Activated CD4-positive, alpha-beta T cell treated with anti-CD3 and anti-CD28 coated beads for 1 hour (primary cell): Measurements from ENCODE around the gene CNTN1.

Source experiments
- DNase-seq: peaks from one replicate; pipeline ENCODE4 v3.0.0-alpha.2; 2020

The CNTN1 gene

DNA sequence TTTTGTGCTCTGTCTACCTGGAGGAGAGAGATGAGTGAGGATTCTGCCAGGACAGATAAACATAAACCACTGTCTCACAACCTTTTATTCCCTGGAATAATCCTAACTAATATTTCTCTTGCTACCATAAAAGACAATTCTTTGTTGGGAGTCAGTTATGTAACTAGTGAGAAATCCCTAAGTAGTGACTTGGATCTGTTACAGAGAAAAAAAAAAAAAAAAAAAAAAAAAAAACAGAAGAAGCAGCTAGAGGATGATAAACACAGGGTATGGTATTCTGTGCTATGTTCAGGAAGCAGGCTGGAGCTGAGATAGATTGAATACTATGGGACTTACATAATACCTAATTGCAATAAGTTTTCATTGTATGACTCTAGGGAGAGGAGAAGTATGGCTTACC, 178.7 kb downstream of the CNTN1 start:
- no peak for DNase-seq

DNA sequence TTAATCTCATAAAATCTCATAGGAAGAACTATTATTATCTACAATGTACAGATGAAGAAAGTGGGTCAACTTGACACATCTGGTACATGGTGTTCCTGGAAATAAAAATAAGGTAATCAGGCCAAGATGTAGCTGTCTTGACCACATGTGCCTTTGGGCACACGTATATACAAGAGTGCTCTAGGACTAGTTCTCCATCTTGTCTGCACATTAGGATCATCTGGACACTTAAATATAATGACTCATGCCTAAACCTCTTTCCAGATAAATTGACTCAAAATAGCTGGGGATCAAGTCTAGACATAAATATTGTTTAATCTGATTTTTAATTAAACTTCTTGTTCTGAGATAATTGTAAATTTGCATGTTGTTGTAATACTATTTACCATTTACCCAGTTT, 182.6 kb downstream of the CNTN1 start:
- no peak for DNase-seq

DNA sequence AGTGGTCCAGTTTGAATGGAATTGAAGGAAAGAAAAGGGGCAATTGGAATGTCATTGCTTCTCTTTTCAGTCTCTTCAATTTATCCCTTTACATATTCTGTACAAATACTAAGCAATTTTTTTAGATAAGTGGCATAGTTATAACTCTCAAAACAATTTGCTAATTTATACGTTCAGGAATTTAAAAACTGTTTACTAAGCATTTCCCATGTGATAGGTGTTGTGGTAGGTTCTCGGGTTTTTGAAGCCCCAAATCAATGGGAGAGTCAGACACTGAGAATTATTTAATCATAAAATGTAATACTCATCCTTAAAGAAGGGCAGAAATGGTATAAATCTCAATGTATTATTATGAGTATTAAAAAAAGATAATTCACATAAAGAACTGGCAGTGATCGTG, 197.1 kb downstream of the CNTN1 start:
- no peak for DNase-seq

DNA sequence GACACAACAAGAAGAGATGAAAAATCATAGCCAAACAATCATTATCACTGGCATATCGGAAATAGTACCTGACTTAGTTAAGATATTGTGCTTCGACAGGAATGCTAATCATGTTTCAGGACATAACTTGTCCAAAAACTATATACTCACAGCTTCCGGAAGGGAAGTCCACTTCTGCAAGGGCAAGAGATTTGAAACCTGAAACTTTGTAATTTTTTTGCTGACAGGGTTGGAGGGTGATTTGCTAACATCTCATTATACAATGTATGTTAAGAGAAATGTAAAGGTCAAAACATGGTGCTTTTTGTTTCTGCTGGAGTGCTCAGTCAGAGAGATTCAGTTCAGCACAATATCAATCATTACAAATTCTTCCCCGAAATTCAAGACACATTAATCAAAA, 200.3 kb downstream of the CNTN1 start:
- DNase-seq = no peak

DNA sequence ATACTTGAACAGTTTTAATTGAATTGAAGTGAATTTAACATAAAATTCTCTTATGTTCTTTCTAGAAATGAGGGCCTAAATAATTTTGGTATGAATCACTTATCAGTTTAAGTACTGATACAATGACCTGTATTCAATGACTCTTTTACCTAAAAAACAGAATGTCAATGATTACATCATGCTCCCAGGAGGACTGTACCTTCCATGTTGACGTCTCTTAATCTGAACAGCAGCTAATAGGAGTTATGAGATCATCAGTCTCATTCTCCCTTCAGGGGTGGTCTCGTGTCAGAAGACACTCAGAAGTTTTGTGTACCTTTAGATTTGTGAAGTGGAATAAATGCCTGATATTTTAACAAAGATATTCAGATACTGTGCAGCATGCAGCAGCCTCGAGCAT, 206.3 kb downstream of the CNTN1 start:
- no peak for DNase-seq

DNA sequence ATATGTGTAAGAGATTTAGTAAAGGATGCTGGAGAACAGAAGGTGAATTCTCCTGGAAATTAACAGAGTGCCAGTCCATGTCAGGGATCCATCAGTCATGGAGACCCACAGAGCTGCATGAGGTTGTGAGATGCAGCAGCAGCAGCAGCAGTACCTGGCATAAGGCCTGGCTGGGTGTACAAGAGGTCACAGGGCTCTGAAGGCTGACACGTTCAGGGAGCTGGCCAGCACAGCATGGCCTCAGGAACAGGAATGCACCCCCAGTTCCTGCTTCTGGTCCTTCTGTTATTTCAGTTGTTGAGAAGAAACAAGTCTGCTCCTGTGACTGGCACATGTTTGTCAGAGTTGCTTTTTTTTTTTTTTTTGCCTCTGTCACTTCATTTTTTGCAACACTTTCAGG, 210.8 kb downstream of the CNTN1 start:
- DNase-seq = no peak

DNA sequence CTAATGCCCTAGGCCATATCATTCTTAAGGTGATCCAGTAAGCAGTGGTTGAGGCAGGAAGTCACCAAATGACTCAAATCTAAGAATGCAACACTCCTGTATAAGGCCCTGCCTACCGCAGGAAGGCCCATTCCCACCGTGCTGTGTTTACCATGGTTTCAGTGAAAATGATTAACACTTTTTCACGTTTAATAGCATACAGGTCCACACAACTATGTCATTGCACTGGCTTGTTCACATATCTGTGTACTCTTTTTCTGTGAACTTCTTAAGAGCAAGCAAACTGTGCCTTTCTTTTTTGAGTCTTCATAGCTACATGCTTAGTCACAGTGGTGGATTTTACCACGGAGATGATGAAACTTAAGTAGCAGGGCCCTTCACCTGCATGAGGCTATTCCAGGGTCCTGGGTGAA, 214.9 kb downstream of the CNTN1 start:
- DNase-seq = no peak

DNA sequence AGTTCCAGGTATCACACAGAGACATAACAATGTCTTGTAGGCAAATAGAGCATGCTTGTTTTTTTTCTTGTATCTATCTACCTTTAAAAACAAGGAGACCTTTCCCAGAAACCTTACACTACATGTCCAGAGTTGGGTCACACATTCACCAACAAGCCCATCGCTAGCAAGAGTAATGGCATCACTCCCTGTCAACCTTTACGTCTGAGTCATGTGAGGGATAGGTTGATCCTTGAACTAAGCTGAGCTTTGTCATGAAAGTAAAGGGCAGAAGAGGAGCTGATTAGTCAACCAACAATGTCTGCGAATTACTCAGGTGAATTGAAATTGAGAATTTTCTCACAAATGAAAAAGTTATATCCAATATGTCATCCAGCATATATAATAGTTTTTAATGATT, 219.4 kb downstream of the CNTN1 start:
- DNase-seq = no peak

DNA sequence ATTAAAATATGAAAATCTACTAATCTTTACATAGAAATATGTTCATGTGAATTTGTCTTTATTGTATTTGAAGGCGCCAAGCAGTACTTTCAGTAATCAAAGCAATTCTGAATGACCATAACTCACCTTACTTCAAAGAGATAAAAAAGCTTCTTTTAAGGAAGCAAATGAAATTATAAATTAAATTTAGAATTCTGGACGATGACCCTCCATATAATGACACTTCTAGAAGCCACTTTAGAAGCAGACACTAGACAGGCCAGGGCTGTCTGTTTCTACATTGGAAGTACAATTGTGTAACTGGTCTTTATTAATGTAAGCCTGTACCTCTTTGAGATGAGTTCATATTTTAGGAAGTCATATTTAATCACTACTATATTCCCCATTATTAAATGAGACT, 222.9 kb downstream of the CNTN1 start:
- no peak for DNase-seq

DNA sequence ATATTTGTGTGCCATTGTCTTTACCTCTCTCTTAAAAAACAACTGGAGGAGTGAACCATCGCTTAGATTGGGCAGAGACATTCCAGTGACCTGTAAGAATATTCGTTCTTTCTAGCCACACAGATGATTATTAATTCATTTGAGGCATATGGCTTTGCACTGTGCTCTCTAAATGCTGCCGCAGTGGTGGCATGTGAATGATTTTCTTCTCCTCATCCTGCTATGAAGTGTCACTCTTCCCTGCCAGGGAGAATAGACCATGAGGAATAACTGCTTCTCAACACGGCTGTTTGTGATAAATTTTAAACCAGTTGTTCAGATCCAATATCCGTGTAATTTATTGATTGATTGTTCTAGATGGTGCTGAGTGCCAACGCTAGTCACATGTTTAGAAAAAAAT, 225.3 kb downstream of the CNTN1 start:
- DNase-seq = no peak

DNA sequence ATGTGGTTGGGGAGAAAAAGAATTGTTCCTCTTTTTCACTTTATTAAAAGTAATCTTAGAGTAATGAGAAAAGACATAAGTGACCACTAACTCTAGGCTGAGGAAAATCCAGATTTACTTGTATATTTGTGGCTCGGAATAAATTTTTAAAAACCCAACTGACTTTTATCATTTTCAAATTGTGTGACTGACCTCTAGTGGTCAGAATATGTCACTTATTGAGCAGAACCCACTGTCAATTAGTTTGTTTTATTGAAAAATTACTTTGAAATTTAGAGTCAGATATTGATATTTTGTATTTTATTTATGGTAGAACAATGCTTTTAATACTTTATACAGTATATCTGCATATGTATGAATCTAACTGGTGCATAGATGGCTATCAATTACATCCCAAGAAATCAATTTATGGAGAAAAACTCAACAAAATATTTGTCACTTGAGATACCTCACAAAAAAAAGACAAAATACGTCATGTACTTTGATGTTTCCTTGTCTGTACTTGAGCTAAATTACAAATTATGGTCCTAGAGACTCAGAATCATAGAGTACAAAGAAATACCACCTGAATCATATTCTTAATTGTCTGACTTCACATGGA, 229.4 kb downstream of the CNTN1 start:
- DNase-seq = no peak

DNA sequence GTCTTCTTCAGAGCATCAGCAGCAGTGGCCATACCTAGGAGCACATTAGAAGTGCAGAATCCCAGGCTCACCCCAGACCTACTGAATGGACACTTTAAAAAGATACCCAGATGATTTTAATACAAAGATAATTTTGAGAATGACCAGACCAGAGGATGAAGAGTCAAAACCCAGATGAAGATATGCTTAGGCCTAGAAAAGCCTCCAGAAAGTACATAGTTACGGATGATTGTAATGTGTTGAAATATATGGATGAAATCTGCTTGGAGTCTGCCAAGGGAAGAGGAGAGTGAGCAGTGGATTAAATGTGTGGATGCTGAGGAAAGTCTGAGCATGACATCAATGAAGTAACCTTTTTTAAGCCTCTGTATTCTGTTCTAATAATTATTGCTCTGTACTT, 245.7 kb downstream of the CNTN1 start:
- DNase-seq = no peak

DNA sequence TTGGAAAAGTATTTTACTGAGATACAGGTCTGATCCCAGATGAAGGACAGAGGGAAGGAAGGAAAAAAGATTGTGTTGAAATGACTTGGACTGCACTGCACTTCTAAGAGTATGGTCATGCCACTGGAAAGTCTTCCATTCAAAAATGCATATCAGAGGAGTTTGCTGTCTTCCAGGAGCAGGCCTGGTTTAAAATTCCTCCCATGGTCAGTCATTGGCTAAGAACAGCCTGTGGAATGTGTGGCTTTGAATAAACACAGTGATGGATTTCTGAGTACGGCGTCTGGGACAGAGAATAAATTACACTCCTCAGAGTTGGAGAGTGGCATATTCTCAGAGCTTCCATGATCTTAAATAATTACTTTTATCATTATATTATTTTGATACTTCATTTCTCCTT, 250.1 kb downstream of the CNTN1 start:
- DNase-seq = no peak

DNA sequence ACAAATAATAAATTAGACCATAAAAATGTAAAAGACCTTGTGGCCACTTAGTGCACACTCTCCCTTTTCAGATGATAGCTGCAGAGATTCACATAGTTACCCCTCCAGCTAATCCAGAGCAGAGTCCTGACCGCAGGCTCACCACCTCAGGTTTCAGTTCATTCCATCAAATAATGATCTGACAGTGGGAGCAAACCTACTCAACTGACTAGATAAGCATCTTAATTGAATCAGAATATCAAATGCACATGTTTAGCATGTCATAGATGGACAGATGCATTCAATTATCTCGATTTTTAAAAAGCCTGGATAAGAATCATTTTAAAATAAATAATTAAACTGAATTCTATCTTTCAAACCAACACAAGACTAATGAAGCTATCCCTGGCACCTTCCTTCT, 253.5 kb downstream of the CNTN1 start:
- DNase-seq = no peak

DNA sequence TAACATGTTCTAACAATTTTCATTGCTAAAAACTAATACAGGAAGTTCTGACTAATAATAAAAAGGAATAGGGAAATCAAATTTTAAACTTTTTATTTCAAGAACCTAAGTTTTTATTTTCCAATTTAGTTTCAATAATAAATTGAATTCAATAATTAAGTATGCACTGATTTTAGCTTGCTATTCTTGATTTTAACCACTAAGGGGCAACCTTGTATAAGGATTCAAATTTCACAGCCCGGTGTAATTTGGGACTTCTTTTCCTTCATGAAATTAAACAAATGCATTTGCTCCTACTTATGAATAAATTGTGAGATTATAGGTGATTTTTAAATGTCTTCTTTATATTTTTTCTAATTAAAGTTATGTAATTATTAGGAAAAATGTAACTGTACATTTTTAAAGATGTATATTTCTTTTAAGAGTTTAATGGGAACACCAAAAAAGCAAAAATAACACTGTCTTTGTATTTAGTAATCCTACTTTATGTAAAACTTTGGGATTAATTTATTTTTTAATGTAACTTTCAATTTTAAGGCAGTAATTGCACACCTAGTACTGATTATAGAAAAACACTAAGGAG, 254.5 kb downstream of the CNTN1 start:
- DNase-seq = no peak

DNA sequence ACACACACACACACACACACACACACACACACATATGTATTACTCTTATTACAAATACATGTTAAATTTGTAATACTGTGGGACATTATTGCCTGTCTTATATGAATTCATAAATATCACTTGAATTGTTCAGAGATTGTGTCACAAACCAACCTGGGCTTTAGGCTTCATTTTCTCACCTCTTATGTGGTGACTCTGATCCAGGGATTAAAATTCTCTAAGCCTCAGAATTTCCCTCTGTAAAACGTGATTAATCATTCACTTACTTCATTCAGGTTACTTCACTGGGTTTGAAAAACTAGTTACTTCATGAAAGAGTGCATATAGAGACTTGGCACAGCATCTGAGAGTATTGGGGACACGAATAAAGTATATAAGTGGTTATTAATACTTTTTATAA, 255.6 kb downstream of the CNTN1 start:
- no peak for DNase-seq

DNA sequence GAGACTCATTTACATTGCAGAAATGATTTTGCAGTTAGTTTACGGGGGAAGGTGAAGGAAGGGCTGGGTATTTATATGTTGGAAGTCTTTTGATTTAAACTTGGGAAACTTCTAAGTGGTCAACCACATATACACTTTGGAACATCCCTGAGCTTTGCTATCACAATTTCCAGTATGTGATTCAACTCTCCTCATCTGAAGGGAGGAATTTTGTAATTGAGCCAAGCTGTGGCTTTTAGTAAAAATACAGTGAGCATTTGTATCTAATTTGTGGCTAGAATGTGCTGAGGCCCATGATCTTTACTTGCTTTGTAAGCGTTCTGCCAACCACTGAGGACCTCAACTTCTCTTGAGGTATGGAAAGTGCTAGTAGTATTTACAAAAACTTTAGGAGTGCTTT, 260.8 kb downstream of the CNTN1 start:
- DNase-seq = no peak

DNA sequence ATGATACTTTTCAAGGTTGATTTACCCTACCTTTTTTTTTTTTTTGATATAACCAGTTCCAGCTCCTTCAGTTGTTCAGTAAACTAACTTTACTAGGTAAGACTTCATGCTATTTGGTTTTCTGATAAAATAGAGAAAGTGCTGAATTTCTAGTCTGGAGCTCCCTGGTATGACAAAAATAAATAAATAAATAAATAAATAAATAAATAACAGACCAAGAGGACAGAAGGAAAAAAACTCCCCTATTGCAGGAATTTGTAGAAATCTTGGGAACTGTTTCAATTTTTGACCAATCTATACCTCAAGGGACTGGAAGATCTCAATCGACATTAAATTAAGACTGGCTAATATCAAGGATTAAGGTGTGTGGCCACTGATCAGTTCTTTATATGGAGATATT, 265.2 kb downstream of the CNTN1 start:
- no peak for DNase-seq

DNA sequence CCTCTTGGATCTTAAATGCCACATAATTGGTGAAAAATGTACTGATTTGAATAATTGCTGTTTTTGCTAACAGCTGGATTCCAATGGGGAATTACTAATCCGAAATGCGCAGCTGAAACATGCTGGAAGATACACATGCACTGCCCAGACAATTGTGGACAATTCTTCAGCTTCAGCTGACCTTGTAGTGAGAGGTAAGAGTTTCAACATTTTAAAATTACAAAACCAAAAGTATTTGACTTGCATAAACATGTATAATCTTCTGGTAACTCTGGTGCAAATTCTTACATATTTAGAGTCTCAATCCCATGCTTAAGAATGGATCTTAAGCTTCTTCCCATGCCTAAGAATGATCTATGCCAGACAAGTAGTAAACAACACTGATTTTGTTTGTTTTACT, 266.8 kb downstream of the CNTN1 start:
- DNase-seq = no peak

DNA sequence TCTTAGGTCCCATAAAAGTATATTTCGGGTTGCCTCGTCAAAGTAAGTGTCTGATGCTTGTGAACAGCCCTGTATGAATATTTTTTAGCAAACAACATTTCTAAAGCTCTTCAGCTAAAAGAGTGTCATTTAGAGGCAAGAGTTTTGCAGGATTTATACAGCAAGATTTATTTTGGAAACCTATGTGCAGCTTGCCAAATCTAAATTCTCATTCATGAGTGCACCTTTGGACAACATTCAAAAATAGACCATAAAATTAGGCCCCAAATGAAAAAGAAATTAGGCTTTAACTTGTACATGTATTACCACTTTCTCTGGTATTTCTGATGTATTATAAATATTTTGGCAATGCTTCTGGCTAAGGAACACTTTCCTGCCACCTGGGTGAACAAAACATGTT, 271.5 kb downstream of the CNTN1 start:
- no peak for DNase-seq

DNA sequence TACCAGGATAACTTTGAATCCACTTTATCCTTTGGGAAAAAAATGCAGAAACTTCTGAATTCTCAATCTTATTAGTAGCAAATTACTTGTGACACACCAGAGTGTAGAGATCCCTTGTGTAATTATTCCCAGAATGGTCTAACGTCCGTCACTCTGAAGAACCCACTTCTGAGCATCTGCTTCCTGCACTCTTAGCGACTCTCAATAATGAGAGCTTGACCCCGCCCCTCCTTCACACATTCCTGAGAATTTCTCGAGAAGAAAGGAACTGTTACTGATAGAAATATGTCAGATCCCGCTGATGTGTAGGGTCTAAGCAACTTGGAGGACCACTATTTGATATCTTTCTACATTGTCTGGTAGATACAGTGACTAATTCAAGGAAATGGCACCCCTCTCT, 277.6 kb downstream of the CNTN1 start:
- DNase-seq = no peak

DNA sequence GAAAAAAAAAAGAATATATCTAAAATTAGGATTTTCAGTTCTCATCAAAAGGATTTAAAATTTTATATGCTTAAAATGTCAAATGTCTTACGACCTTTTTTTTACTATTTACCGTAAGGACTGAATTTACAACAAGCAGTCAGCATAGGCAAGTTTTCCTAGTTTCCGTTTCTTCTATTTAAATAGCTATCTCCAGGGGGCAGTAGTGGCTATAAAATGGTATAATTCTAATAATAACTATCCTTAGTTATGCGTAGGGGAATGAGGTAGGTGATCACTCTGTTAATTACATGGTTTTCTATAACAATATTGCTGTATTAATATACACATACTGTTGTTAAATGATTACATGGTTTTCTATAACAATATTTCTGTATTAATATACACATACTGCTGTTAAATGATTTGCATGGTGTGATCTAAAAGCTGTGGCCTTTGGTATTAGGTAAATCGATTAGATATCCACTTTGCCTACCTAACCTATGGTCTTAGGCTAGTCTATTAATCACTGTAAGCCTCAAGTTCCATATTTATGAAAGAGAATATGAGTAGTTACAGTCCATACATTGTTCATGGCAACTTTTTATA, 278.2 kb downstream of the CNTN1 start:
- no peak for DNase-seq

DNA sequence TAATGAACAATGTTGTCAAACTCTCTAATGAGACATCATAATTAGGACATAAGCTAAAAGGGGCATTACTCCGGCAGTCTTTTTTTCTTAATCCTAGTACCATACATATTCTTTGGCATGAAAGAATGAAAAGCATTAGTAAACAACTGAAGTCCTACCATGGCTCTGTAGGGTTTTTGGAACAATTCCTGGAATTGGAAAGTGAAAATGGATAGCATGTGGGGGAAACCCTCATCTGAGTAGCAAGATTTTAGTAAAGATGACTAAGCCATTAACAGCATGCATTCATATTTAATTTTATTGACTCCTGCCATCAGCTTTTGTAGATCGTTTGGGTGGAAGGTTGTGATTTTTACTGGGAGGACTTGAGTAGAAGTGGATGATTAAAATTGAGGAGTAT, 279.7 kb downstream of the CNTN1 start:
- no peak for DNase-seq

DNA sequence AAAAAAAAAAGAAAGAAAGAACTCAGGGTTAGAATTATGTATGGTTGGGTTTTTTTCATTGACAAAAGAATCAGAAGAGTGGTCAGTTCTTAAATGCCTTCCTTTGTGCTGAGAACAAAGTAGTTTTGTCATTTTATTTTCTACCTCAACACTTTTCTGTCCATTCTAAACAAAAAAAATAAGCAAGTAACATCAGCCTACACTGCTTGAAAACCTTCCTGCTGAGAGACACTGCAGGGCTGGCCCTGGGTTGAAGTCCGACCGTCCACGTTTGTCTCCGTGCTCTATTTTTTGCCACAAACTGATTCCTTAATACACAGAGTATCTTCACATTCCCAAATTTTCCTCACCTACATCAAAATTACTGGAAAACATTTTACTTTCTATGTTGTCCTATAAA, 284.3 kb downstream of the CNTN1 start:
- DNase-seq = no peak

DNA sequence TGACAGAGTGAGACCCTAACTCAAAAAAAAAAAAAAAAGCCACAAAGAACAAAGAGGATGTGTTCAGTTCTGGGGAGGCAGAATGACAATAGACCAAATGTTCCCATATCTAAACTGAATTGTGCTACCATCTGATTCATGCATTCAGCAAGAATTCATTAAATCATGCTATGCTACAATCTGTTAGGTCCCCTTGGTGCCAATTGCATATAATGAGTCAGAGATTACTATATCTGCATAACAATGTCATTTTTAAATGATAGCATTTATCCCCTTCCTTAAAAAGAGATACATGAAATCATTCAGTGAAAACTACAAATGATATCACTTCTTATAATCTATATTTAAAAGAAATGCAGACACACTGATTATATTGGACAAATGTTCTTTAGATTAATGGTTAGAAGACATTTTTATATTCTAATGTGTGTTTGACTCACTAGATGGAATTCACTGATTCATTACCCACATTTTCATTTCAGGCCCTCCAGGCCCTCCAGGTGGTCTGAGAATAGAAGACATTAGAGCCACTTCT, 288.3 kb downstream of the CNTN1 start:
- DNase-seq = no peak
